Suprapubic skin (tissue), 4 donors: ENCODE results near the gene KIAA0825. TPM values are rescaled to one million over a fixed set of nuclear protein-coding genes. Genes with fewer than 3 reads are reported as not detected.

Source experiments
- DNase-seq, 2 donors: peaks; one replicate each; pipeline ENCODE4 v3.0.0-alpha.2; 2019; ENCODE audit warnings: low spot score in 2 of 2
- H3K27ac ChIP-seq: fragments of 200-600 bp; sonication (generic); one replicate; pipeline ENCODE4 v1.5.1; 2019
- H3K27me3 ChIP-seq: fragments of 200-600 bp; sonication (generic); one replicate; pipeline ENCODE4 v1.5.1; 2019
- H3K36me3 ChIP-seq: fragments of 200-600 bp; sonication (generic); one replicate; pipeline ENCODE4 v1.5.1; 2019
- H3K4me1 ChIP-seq: fragments of 200-600 bp; sonication (generic); one replicate; pipeline ENCODE4 v1.5.1; 2019
- H3K4me3 ChIP-seq: fragments of 200-600 bp; sonication (generic); one replicate; pipeline ENCODE4 v1.5.1; 2019; ENCODE audit warnings: mild to moderate bottlenecking
- H3K9me3 ChIP-seq: fragments of 200-600 bp; sonication (generic); one replicate; pipeline ENCODE4 v1.5.1; 2019
- CTCF ChIP-seq, 2 donors: fragments of 200-600 bp in 1 of 2; fragments of 450-650 bp in 1 of 2; sonication (generic) in 1 of 2; IDR thresholded peaks; one replicate each; pipeline ENCODE4 v1.5.1; 2016 to 2019; ENCODE audit warnings: antibody characterized with exemption in 2 of 2, mild to moderate bottlenecking in 1 of 2, moderate library complexity in 1 of 2
- EP300 ChIP-seq: sonication (generic); formaldehyde crosslinking; IDR thresholded peaks from one replicate; pipeline ENCODE4 v1.6.1; 2017; ENCODE audit warnings: antibody characterized with exemption
- POLR2A ChIP-seq, 2 donors: fragments of 450-650 bp; IDR thresholded peaks; one replicate each; pipeline ENCODE4 v1.6.1; 2017; ENCODE audit warnings: antibody characterized with exemption in 2 of 2, mild to moderate bottlenecking in 2 of 2, moderate library complexity in 2 of 2
- POLR2AphosphoS5 ChIP-seq, 3 donors: sonication (generic); formaldehyde crosslinking; IDR thresholded peaks; one replicate each; pipeline ENCODE4 v1.6.1; 2017; ENCODE audit warnings: antibody characterized with exemption in 3 of 3
- WGBS: methylation state at CpG from one replicate; pipeline ENCODE4 v1.1.5; 2018; 5-methylcytosine and 5-hydroxymethylcytosine counted together
- total RNA-seq, 4 donors: library from RNA; depleted of rRNA; stranded (reverse); fragments of >200 nt; gene quantifications; one replicate each; pipeline ENCODE4 v1.1.0, GENCODE V29; 2016

The KIAA0825 gene
- total RNA-seq, 4 donors from 2014 or later, result 3.4 to 5.8 (median 4.5) TPM

- H3K4me1 ChIP-seq, result no peaks in the 10 kb centered on the region
- no peak overlapping the region for H3K27ac ChIP-seq
- TF ChIP-seq EP300 (no peak), POLR2AphosphoS5 (IDR thresholded peaks at IDR 0.05) (no peak), CTCF (IDR thresholded peaks at IDR 0.05) (no peak), POLR2A (IDR thresholded peaks at IDR 0.05) (no peak)
- no peak for DNase-seq
- no peak overlapping the region for H3K4me3 ChIP-seq
- no peaks in the 10 kb centered on the region for H3K36me3 ChIP-seq
- no peaks in the 10 kb centered on the region for H3K27me3 ChIP-seq
- WGBS, result 85% methylated on average over 1 of the region's 1 CpG
- no peaks in the 10 kb centered on the region for H3K9me3 ChIP-seq
These were observed 240.3 kb downstream of the KIAA0825 start for GRCh38 chr5:94378062-94378461.

- H3K4me1 ChIP-seq, result no peaks in the 10 kb centered on the region
- H3K4me3 ChIP-seq, result no peak overlapping the region
- 78% methylated on average over 4 of the region's 4 CpGs for WGBS
- H3K27me3 ChIP-seq, result no peaks in the 10 kb centered on the region
- no peak overlapping the region for H3K27ac ChIP-seq
- TF ChIP-seq POLR2AphosphoS5 (IDR thresholded peaks at IDR 0.05), result no peak
- no peak for TF ChIP-seq POLR2A (IDR thresholded peaks at IDR 0.05)
- TF ChIP-seq EP300, result no peak
- TF ChIP-seq CTCF (IDR thresholded peaks at IDR 0.05), result no peak
- H3K36me3 ChIP-seq, result no peaks in the 10 kb centered on the region
- H3K9me3 ChIP-seq, result no peaks in the 10 kb centered on the region
- no peak for DNase-seq
These were observed 241.6 kb downstream of the KIAA0825 start for GRCh38 chr5:94376672-94377345.

GRCh38 chr5:94375801-94376200 lies 242.6 kb downstream of the KIAA0825 start:
- TF ChIP-seq CTCF (IDR thresholded peaks at IDR 0.05) (no peak), EP300 (no peak), POLR2A (IDR thresholded peaks at IDR 0.05) (no peak), POLR2AphosphoS5 (IDR thresholded peaks at IDR 0.05) (no peak)
- H3K36me3 ChIP-seq, result no peaks in the 10 kb centered on the region
- H3K9me3 ChIP-seq, result no peaks in the 10 kb centered on the region
- H3K27ac ChIP-seq, result no peak overlapping the region
- DNase-seq, result no peak
- 69% methylated on average over 2 of the region's 2 CpGs for WGBS
- no peak overlapping the region for H3K4me3 ChIP-seq
- no peaks in the 10 kb centered on the region for H3K27me3 ChIP-seq
- H3K4me1 ChIP-seq, result no peaks in the 10 kb centered on the region

GRCh38 chr5:94374336-94374735 lies 244.1 kb downstream of the KIAA0825 start:
- no peak for TF ChIP-seq EP300
- no peak for TF ChIP-seq POLR2AphosphoS5 (IDR thresholded peaks at IDR 0.05)
- no peak for TF ChIP-seq CTCF (IDR thresholded peaks at IDR 0.05)
- no peak for TF ChIP-seq POLR2A (IDR thresholded peaks at IDR 0.05)
- no peak for DNase-seq
- no peaks in the 10 kb centered on the region for H3K9me3 ChIP-seq

GRCh38 chr5:94367900-94368299 lies 250.5 kb downstream of the KIAA0825 start:
- 85% methylated on average over 2 of the region's 2 CpGs for WGBS
- DNase-seq, result no peak
- Histone ChIP-seq H3K36me3 (no peaks in the 10 kb centered on the region), H3K4me3 (no peak overlapping the region), H3K27ac (no peak overlapping the region), H3K27me3 (no peaks in the 10 kb centered on the region), H3K4me1 (no peaks in the 10 kb centered on the region), H3K9me3 (no peaks in the 10 kb centered on the region)
- TF ChIP-seq EP300, result no peak
- TF ChIP-seq POLR2A (IDR thresholded peaks at IDR 0.05), result no peak
- TF ChIP-seq CTCF (IDR thresholded peaks at IDR 0.05), result no peak
- no peak for TF ChIP-seq POLR2AphosphoS5 (IDR thresholded peaks at IDR 0.05)

More at GRCh38 chr5:94374336-94374735, 244.1 kb downstream of the KIAA0825 start:
- Histone ChIP-seq H3K4me1 (no peaks in the 10 kb centered on the region), H3K27me3 (no peaks in the 10 kb centered on the region), H3K4me3 (no peak overlapping the region), H3K36me3 (no peaks in the 10 kb centered on the region), H3K27ac (no peak overlapping the region)
